Activated T-helper 1 cell treated with Interleukin-2 at 50 U/mL for 16 hours (primary cell): Measurements from ENCODE around the gene ZNF525.
"Not testable (repeated sequence)": the region's sequence is repeated elsewhere in the genome, so short reads cannot be mapped to it uniquely, and the experiment has no call there.

Experiments
- DNase-seq: peaks from one replicate; pipeline ENCODE4 v3.0.0-alpha.2; 2020; ENCODE audit warnings: low read depth

The ZNF525 gene

GRCh38 chr19:53395840-53396524, 30.5 kb downstream of the ZNF525 start:
- DNase-seq, result not testable (repeated sequence)

- DNase-seq, result no peak
These were observed 31.0 kb downstream of the ZNF525 start for GRCh38 chr19:53396525-53396868.

- DNase-seq, result not testable (repeated sequence)
These were observed 32.4 kb downstream of the ZNF525 start for GRCh38 chr19:53397918-53398317.

- no peak for DNase-seq
These were observed 44.1 kb downstream of the ZNF525 start for GRCh38 chr19:53409505-53410204.

GRCh38 chr19:53420520-53421315, 55.2 kb downstream of the ZNF525 start:
- DNase-seq, result not testable (repeated sequence)

- DNase-seq, result no peak
These were observed 57.0 kb downstream of the ZNF525 start for GRCh38 chr19:53422551-53422950.

GRCh38 chr19:53423074-53423473, 57.6 kb downstream of the ZNF525 start:
- DNase-seq, result not testable (repeated sequence)

- not testable (repeated sequence) for DNase-seq
These were observed 58.2 kb downstream of the ZNF525 start for GRCh38 chr19:53423680-53424079.

GRCh38 chr19:53424968-53425597, 59.6 kb downstream of the ZNF525 start:
- peak; percentile 25 for DNase-seq

GRCh38 chr19:53431399-53432087, 66.0 kb downstream of the ZNF525 start, which contains the start of gene ZNF761:
Gene ZNF761 (plus strand): TSS chr19:53431984. CDS start chr19:53447269, 15,285 bp downstream.
- peak; percentile 97 for DNase-seq

GRCh38 chr19:53432088-53432661, 66.7 kb downstream of the ZNF525 start:
- DNase-seq, result no peak
